Endothelial cell of umbilical vein (primary cell): ENCODE measurements around the gene PSTPIP1. TPM values are rescaled to one million over a fixed set of nuclear protein-coding genes. Genes with fewer than 3 reads are reported as not detected.

Experiments
- BruUV-seq: library from RNA; stranded (reverse); fragments of 400-500 nt; replicated peaks from 2 replicates; lab custom pipeline; 2021; lab: Mats Ljungman, UMichigan
- CTCF ChIA-PET: fragments of 300-600, 350-600 bp; sonication (Branson Sonifier 250); formaldehyde crosslinking; loops from one replicate; lab custom pipeline; 2021; ENCODE audit warnings: antibody characterized with exemption, inconsistent platforms; lab: Charles Lee
- POLR2A ChIA-PET: fragments of 300-600, 350-600 bp; sonication (Branson Sonifier 250); formaldehyde crosslinking; loops from one replicate; lab custom pipeline; 2021; ENCODE audit warnings: antibody characterized with exemption, inconsistent platforms; lab: Charles Lee
- DNase-seq: peaks from one replicate; pipeline ENCODE4 v3.0.0-alpha.2; 2011; ENCODE audit warnings: low read depth, low spot score
- FAIRE-seq: peaks from 2 replicates; lab custom pipeline; 2011; peaks lifted over from hg19 to GRCh38; lab: Jason Lieb, UNC
- H2AFZ ChIP-seq: 2 replicates; pipeline ENCODE4 v1.6.0; 2012; ENCODE audit warnings: low read depth, low read length, control low read depth, inconsistent platforms
- H3K27ac ChIP-seq: 2 replicates; pipeline ENCODE4 v1.5.1; 2011; ENCODE audit warnings: low read depth, mild to moderate bottlenecking, control low read depth, low read length, moderate library complexity; ENCODE audit not compliant: insufficient read depth
- H3K27me3 ChIP-seq, 2 experiments: 2 replicates each; pipeline versions ENCODE4 v1.6.0 to v1.6.1; 2011; ENCODE audit warnings: low read length in 2 of 2, mixed read lengths in 1 of 2; ENCODE audit not compliant: control insufficient read depth in 2 of 2, insufficient read depth in 2 of 2
- H3K36me3 ChIP-seq, 2 experiments: 2 replicates in 1 of 2; 3 replicates in 1 of 2; pipeline ENCODE4 v1.5.1; 2011; ENCODE audit warnings: low read length in 2 of 2, mild to moderate bottlenecking in 1 of 2, moderate library complexity in 1 of 2; ENCODE audit not compliant: control insufficient read depth in 2 of 2, insufficient read depth in 2 of 2; ENCODE audit errors: extremely low read depth in 1 of 2
- H3K4me1 ChIP-seq: 3 replicates; pipeline ENCODE4 v1.5.1; 2011; ENCODE audit warnings: mild to moderate bottlenecking, low read length; ENCODE audit not compliant: control insufficient read depth, insufficient read depth; ENCODE audit errors: extremely low read depth
- H3K4me2 ChIP-seq: 2 replicates; pipeline ENCODE4 v1.6.1; 2011; ENCODE audit warnings: low read length, control low read depth, mixed read lengths; ENCODE audit not compliant: insufficient read depth
- H3K4me3 ChIP-seq, 3 experiments: fragments of 200-600 bp in 1 of 3; sonication (generic), shearing (Covaris generic) in 1 of 3; replicated peaks in 1 of 3; 2 replicates each; pipeline ENCODE4 v1.5.1; 2011 to 2016; ENCODE audit warnings: control low read depth in 3 of 3, low read length in 3 of 3, mild to moderate bottlenecking in 2 of 3, inconsistent platforms in 1 of 3, low read depth in 1 of 3, moderate library complexity in 1 of 3; ENCODE audit not compliant: insufficient read depth in 1 of 3
- H3K79me2 ChIP-seq: 2 replicates; pipeline ENCODE4 v1.6.0; 2012; ENCODE audit warnings: low read length, inconsistent platforms; ENCODE audit not compliant: control insufficient read depth, insufficient read depth
- H3K9ac ChIP-seq: replicated peaks from 2 replicates; pipeline ENCODE3; 2011; ENCODE audit warnings: low read length, control low read depth; ENCODE audit not compliant: insufficient read depth; ENCODE audit errors: extremely low read depth
- H3K9me1 ChIP-seq: replicated peaks from 3 replicates; pipeline ENCODE4 v1.6.0; 2011; ENCODE audit warnings: mild to moderate bottlenecking, low read length; ENCODE audit not compliant: control insufficient read depth, insufficient read depth; ENCODE audit errors: extremely low read depth
- H3K9me3 ChIP-seq: replicated peaks from 2 replicates; pipeline ENCODE4 v1.5.1; 2012; ENCODE audit warnings: low read length, inconsistent platforms; ENCODE audit not compliant: control insufficient read depth, insufficient read depth
- H4K20me1 ChIP-seq: replicated peaks from 2 replicates; pipeline ENCODE3; 2011; ENCODE audit warnings: mild to moderate bottlenecking, low read length; ENCODE audit not compliant: control insufficient read depth, insufficient read depth; ENCODE audit errors: extremely low read depth
- EZH2 ChIP-seq: IDR thresholded peaks from 2 replicates; pipeline ENCODE4 v1.6.1; 2012; ENCODE audit warnings: borderline replicate concordance, low read depth, mild to moderate bottlenecking, moderate library complexity, low read length, inconsistent platforms; ENCODE audit not compliant: severe bottlenecking
- POLR2A ChIP-seq: IDR thresholded peaks from 2 replicates; pipeline ENCODE4 v1.6.1; 2012; ENCODE audit warnings: low read depth, mild to moderate bottlenecking, control low read depth, low read length
- dilution Hi-C: fragments of 300-500 bp; cut with MboI; formaldehyde crosslinking; loops from one replicate; pipeline ENCODE4 v1.15.0; 2019; ENCODE audit warnings: low sequenced_read_pairs; ENCODE audit not compliant: extremely low pct_ligation_motif_present
- intact Hi-C: fragments of 100-400 bp; cut with micrococcal nuclease; formaldehyde crosslinking; loops from one replicate; pipeline ENCODE4 v1.10.0; 2022
- polyA plus RNA-seq, 4 experiments: library from polyadenylated mRNA; depleted of rRNA in 3 of 4; stranded (reverse) in 3 of 4; unstranded in 1 of 4; fragments of >200 nt; gene quantifications; 2 replicates each; pipeline versions ENCODE4 v1.2.1 to v1.2.3, GENCODE V29; 2011 to 2012; ENCODE audit warnings: missing spikeins in 1 of 4
- total RNA-seq: library from RNA; stranded (reverse); gene quantifications from 2 replicates; pipeline ENCODE4 v1.2.3, GENCODE V29; 2021
- TF ChIP-seq, protein P1 (sequence below), 2 donors: IDR thresholded peaks; 1 replicate in 1 of 2; 2 replicates in 1 of 2; pipeline ENCODE4 v1.5.1; 2011; ENCODE audit warnings: low read length in 2 of 2, mild to moderate bottlenecking in 2 of 2, moderate library complexity in 2 of 2, control low read depth in 1 of 2, inconsistent platforms in 1 of 2, low read depth in 1 of 2; ENCODE audit not compliant: insufficient read depth in 1 of 2; ENCODE audit errors: extremely low read depth in 1 of 2

The PSTPIP1 gene
- total and polyA plus RNA-seq, 2 donors (not counting 3 experiments of a cell fraction or from before 2014, with no cell fraction given): not detected

DNA sequence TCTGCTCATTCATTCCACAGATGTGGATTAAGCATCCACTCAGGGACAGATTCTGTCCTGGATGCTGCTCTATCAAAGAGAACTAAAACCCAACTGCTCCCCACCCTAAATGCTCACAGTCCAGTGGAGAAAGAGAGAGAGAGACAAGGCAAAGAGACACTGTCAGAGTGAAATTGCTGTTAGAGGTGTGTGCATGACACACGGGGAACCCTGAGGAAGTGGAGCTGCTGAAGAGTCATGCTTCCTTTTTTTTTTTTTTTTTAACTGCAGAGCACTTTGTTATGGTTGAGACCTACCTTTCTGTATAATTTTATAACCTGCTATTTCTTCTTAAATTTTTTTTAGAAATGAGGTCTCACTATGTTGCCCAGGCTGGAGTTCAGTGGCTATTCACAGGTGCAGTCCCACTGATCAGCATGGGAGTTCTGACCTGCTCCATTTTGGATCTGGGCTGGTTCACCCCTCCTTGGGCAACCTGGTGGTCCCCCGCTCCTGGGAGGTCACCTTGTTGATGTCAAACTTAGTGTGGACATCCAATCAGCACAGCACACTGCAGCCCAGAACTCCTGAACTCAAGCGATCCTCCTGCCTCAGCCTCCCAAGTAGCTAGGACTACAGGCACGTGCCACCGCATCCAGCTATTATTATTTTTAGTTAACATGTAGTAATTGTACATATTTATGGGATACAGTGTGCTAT is 18.2 kb upstream of the PSTPIP1 start:
- no peak for FAIRE-seq
- no peak overlapping the region for H3K9ac ChIP-seq
- no TSS peak for BruUV-seq
- peaks cover 0 to 2% of the 10 kb centered on the region in 2 experiments for H3K27me3 ChIP-seq
- dilution Hi-C loops: no loop called here
- intact Hi-C loops: loop anchor here (10.0 kb wide), 1 partner anchor 128 kb away; no protein-coding TSS in a partner anchor
- H3K36me3 ChIP-seq: no peaks in the 10 kb centered on the region
- no peak overlapping the region for H2AFZ ChIP-seq
- H3K9me3 ChIP-seq: no peaks in the 10 kb centered on the region
- TF ChIP-seq, protein P1, sequence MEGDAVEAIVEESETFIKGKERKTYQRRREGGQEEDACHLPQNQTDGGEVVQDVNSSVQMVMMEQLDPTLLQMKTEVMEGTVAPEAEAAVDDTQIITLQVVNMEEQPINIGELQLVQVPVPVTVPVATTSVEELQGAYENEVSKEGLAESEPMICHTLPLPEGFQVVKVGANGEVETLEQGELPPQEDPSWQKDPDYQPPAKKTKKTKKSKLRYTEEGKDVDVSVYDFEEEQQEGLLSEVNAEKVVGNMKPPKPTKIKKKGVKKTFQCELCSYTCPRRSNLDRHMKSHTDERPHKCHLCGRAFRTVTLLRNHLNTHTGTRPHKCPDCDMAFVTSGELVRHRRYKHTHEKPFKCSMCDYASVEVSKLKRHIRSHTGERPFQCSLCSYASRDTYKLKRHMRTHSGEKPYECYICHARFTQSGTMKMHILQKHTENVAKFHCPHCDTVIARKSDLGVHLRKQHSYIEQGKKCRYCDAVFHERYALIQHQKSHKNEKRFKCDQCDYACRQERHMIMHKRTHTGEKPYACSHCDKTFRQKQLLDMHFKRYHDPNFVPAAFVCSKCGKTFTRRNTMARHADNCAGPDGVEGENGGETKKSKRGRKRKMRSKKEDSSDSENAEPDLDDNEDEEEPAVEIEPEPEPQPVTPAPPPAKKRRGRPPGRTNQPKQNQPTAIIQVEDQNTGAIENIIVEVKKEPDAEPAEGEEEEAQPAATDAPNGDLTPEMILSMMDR (IDR thresholded peaks at IDR 0.05; ENCODE audit: extremely low read depth in 1 of 2, insufficient read depth in 1 of 2, low read depth in 1 of 2, low read length in 2 of 2): no peak
- TF ChIP-seq EZH2 (no peak), POLR2A (no peak)
- H3K9me1 ChIP-seq: no peaks in the 10 kb centered on the region
- peaks cover 11% of the 10 kb centered on the region for H3K4me1 ChIP-seq
- no peak overlapping the region for H3K4me3 ChIP-seq
- DNase-seq: no peak
- no peak overlapping the region for H3K4me2 ChIP-seq
- no peaks in the 10 kb centered on the region for H4K20me1 ChIP-seq
- POLR2A ChIA-PET: interaction anchor here (0.6 kb wide), 1 partner anchor 9 kb away, joined by 3 read pairs; no protein-coding TSS in a partner anchor
- H3K79me2 ChIP-seq: no peaks in the 10 kb centered on the region
- CTCF ChIA-PET: interaction anchor here (0.7 kb wide), 1 partner anchor 15 kb away, joined by 3 read pairs; no protein-coding TSS in a partner anchor
- H3K27ac ChIP-seq: no peak overlapping the region
